Gastrocnemius medialis (tissue), 4 donors: ENCODE measurements around the gene ACOT7. TPM values are rescaled to one million over a fixed set of nuclear protein-coding genes. Genes with fewer than 3 reads are reported as not detected.

Experiments used
- ATAC-seq, 2 donors: fragments of 150-250 bp; one replicate each; pipeline ENCODE4 v1.9.1; 2016
- DNase-seq, 2 donors: peaks; one replicate each; pipeline ENCODE4 v3.0.0-alpha.2; 2019
- H3K27ac ChIP-seq, 4 donors: fragments of 200-600 bp; sonication (generic); 1 replicate in 1 of 4; 2 replicates in 3 of 4; pipeline ENCODE4 v1.5.1; 2016 to 2018; ENCODE audit warnings: mild to moderate bottlenecking in 2 of 4, moderate library complexity in 1 of 4
- H3K27me3 ChIP-seq, 3 donors: fragments of 200-600 bp; sonication (generic) in 2 of 3; 1 replicate in 1 of 3; 2 replicates in 2 of 3; pipeline versions ENCODE4 v1.5.1 to v1.6.0; 2016 to 2019; ENCODE audit warnings: mild to moderate bottlenecking in 1 of 3, moderate library complexity in 1 of 3
- H3K36me3 ChIP-seq, 2 donors: fragments of 200-600 bp; sonication (generic) in 1 of 2; one replicate each; pipeline ENCODE4 v1.5.1; 2017 to 2018
- H3K4me1 ChIP-seq, 2 donors: fragments of 200-600 bp; sonication (generic) in 1 of 2; one replicate each; pipeline ENCODE4 v1.5.1; 2016 to 2017; ENCODE audit warnings: mild to moderate bottlenecking in 2 of 2
- H3K4me3 ChIP-seq, 4 donors: fragments of 200-600 bp; sonication (generic) in 3 of 4; 1 replicate in 1 of 4; 2 replicates in 3 of 4; pipeline ENCODE4 v1.5.1; 2016 to 2019; ENCODE audit warnings: mild to moderate bottlenecking in 2 of 4
- H3K9me3 ChIP-seq, 3 donors: fragments of 200-600 bp; sonication (generic) in 2 of 3; 1 replicate in 1 of 3; 2 replicates in 2 of 3; pipeline ENCODE4 v1.5.1; 2016 to 2019
- CTCF ChIP-seq, 5 experiments: fragments of 450-650 bp in 3 of 5; fragments of 200-600 bp in 2 of 5; sonication (generic) in 2 of 5; IDR thresholded peaks in 4 of 5; conservative IDR thresholded peaks in 1 of 5; 1 replicate in 4 of 5; 2 replicates in 1 of 5; pipeline ENCODE4 v1.5.1; 2016 to 2019; ENCODE audit warnings: antibody characterized with exemption in 5 of 5, mild to moderate bottlenecking in 3 of 5, moderate library complexity in 3 of 5
- POLR2A ChIP-seq, 2 donors: fragments of 450-650 bp; IDR thresholded peaks; one replicate each; pipeline ENCODE4 v1.6.1; 2017; ENCODE audit warnings: antibody characterized with exemption in 2 of 2, mild to moderate bottlenecking in 2 of 2, moderate library complexity in 2 of 2
- in situ Hi-C, 4 donors: fragments of 200-750 bp; cut with MboI; loops; one replicate each; pipeline versions ENCODE4 v1.15.0 to v1.8.0; 2017; ENCODE audit warnings: low sequenced_read_pairs in 4 of 4
- intact Hi-C: fragments of 100-400 bp; cut with DNase I; formaldehyde crosslinking; loops from one replicate; pipeline ENCODE4 v1.15.1; 2023; ENCODE audit warnings: low total_unique reads
- total RNA-seq, 4 donors: library from RNA; depleted of rRNA; stranded (reverse); fragments of >200 nt; gene quantifications; one replicate each; pipeline versions ENCODE4 v1.1.0 to v1.2.3, GENCODE V29; 2016

ACOT7 gene
- total RNA-seq, 4 donors from 2014 or later, result 1.3 to 5.8 (median 3.2) TPM

GRCh38 chr1:6286266-6286665, 107.3 kb downstream of the ACOT7 start:
- Histone ChIP-seq H3K4me3 (no peak overlapping the region), H3K27ac (no peak overlapping the region), H3K4me1 (no peaks in the 10 kb centered on the region), H3K9me3 (no peaks in the 10 kb centered on the region), H3K27me3 (no peaks in the 10 kb centered on the region), H3K36me3 (no peaks in the 10 kb centered on the region)
- in situ Hi-C loops (no loop called here), intact Hi-C loops (no loop called here)
- no peak for DNase-seq
- no peak for ATAC-seq
- TF ChIP-seq POLR2A (IDR thresholded peaks at IDR 0.05), result no peak
- TF ChIP-seq CTCF (IDR thresholded peaks at IDR 0.05 in 4 of 5, conservative IDR thresholded peaks at IDR 0.05 in 1 of 5), result no peak

GRCh38 chr1:6285336-6285735, 108.2 kb downstream of the ACOT7 start:
- Histone ChIP-seq H3K27me3 (no peaks in the 10 kb centered on the region), H3K4me3 (no peak overlapping the region), H3K27ac (no peak overlapping the region), H3K9me3 (no peaks in the 10 kb centered on the region), H3K36me3 (no peaks in the 10 kb centered on the region), H3K4me1 (no peaks in the 10 kb centered on the region)
- in situ Hi-C loops (no loop called here), intact Hi-C loops (no loop called here)
- ATAC-seq, result no peak
- DNase-seq, result no peak
- TF ChIP-seq CTCF (IDR thresholded peaks at IDR 0.05 in 4 of 5, conservative IDR thresholded peaks at IDR 0.05 in 1 of 5), result no peak

GRCh38 chr1:6282577-6283270, 110.8 kb downstream of the ACOT7 start:
- intact Hi-C loops (loop anchor here (5.0 kb wide), 1 partner anchor 35 kb away; no protein-coding TSS in a partner anchor), in situ Hi-C loops (no loop called here)
- ATAC-seq (no peak), DNase-seq (no peak)
- Histone ChIP-seq H3K4me1 (no peaks in the 10 kb centered on the region), H3K36me3 (no peaks in the 10 kb centered on the region), H3K9me3 (no peaks in the 10 kb centered on the region), H3K27ac (no peak overlapping the region), H3K4me3 (no peak overlapping the region), H3K27me3 (no peaks in the 10 kb centered on the region)
- TF ChIP-seq CTCF (IDR thresholded peaks at IDR 0.05 in 4 of 5, conservative IDR thresholded peaks at IDR 0.05 in 1 of 5) (no peak), POLR2A (IDR thresholded peaks at IDR 0.05) (no peak)

- intact Hi-C loops, result loop anchor here (5.0 kb wide), 1 partner anchor 34 kb away; no protein-coding TSS in a partner anchor
- in situ Hi-C loops, result no loop called here
- Histone ChIP-seq H3K4me1 (peaks cover 2 to 5% of the 10 kb centered on the region in 2 donors), H3K9me3 (no peaks in the 10 kb centered on the region), H3K27ac (no peak overlapping the region), H3K27me3 (no peaks in the 10 kb centered on the region), H3K36me3 (no peaks in the 10 kb centered on the region), H3K4me3 (no peak overlapping the region)
- DNase-seq (no peak), ATAC-seq (no peak)
- TF ChIP-seq POLR2A (IDR thresholded peaks at IDR 0.05) (no peak), CTCF (IDR thresholded peaks at IDR 0.05 in 4 of 5, conservative IDR thresholded peaks at IDR 0.05 in 1 of 5) (no peak)
Measured at GRCh38 chr1:6281511-6282402, 111.8 kb downstream of the ACOT7 start.
